HG03558 (cell line): ENCODE measurements around the gene CHMP3.

Source experiments
- ATAC-seq: cut with Tn5 transposase; IDR thresholded peaks from one replicate; pipeline ENCODE4 v1.9.1; 2021; ENCODE audit warnings: moderate number of reproducible peaks; ENCODE audit not compliant: unreplicated experiment; ENCODE audit errors: extremely low read depth

CHMP3 gene

GRCh38 chr2:86476092-86476491 lies 87.2 kb downstream of the CHMP3 start:
- ATAC-seq, result no peak

- ATAC-seq, result no peak
Measured at GRCh38 chr2:86471637-86472036, 91.6 kb downstream of the CHMP3 start.

GRCh38 chr2:86470890-86471289 lies 92.4 kb downstream of the CHMP3 start:
- no peak for ATAC-seq

- no peak for ATAC-seq
Measured at GRCh38 chr2:86468162-86469033, 94.8 kb downstream of the CHMP3 start.

- ATAC-seq, result no peak
Measured at GRCh38 chr2:86466306-86466705, 96.9 kb downstream of the CHMP3 start.

- no peak for ATAC-seq
Measured at GRCh38 chr2:86464652-86465051, 98.6 kb downstream of the CHMP3 start.

- ATAC-seq, result no peak
Measured at GRCh38 chr2:86461042-86461743, 102.0 kb downstream of the CHMP3 start.

GRCh38 chr2:86455181-86455580 lies 108.1 kb downstream of the CHMP3 start:
- no peak for ATAC-seq

GRCh38 chr2:86454238-86454637 lies 109.0 kb downstream of the CHMP3 start:
- no peak for ATAC-seq

- ATAC-seq, result no peak
Measured at GRCh38 chr2:86453836-86454235, 109.4 kb downstream of the CHMP3 start.
